HCEC 1CT (cell line): ENCODE results near the gene SLC38A8.

Source experiments
- DNase-seq: peaks from one replicate; pipeline ENCODE4 v3.0.0-alpha.2; 2017

Gene SLC38A8

DNA sequence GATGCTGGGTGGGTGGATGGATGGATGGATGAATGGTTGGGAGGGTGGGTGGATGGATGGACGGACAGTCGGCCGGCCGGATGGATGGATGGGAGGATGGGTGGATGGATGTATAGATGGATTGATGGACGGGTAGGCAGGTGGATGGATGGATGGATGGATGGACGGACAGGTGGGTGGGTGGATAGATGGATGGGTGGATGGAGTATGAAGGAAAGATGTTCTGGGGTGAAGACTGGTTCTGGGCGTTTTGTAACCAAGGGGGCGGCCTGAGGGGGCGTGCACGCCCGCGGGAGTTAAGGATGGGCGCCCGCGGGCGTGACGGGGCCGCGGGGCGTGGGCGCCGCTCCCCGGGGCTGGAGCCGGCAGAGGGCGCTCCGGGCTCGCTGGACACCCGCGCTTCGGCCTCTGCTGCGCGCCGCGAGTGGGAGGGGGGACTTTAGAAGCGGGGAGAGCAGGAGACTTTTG is 74.7 kb downstream of the SLC38A8 start, which contains the start of gene NECAB2:
Gene NECAB2, plus strand, starts transcription at position 407 of the 468 bp plus-strand sequence. CDS start 405 bp downstream, outside the sequence.
- DNase-seq: peak; percentile 35

DNA sequence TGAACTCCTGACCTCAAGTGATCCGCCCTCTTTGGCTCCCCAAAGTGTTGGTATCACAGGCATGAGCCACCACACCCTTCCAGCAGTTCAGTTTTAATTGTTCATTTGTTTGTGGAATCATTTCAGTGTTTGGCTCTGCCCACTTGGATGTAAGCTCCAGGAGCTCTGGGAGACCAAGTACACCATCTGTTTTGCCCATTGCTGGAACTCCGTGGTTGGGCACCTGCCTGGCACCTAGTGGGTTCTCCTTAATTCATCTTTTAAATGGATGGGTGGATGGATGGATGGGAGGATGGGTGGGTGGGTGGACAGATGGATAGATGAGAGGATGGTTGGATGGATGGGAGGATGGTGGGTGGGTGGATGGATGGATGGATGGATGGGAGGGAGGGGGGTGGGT is 75.5 kb downstream of the SLC38A8 start:
- DNase-seq: no peak

DNA sequence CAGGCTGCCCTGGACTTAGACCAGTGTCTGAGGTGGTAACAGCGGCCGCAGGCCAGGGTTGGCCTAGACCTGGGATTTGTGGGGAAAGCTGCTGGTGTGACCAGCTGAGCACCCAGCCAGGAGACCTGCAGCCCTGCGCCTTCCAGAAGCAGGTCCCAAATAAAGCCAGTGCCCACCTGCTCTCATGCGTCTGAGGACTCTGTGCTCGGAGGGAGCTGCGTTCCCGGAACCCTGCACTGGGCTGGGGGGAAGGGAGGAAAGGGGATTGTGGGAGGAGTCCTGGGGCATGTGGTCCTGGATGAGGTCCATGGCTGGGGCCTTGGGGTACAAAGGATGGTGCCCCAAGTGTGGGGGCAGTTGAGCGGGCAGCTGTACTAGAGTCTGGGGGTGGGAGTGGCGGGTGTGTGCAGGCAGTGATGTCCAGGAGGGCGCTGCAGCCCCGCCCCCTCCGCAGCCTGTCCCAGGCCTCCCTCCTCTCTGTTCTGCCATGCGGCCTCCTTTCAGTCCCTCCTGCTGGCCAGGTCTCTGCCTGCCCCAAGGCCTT is 76.4 kb downstream of the SLC38A8 start:
- no peak for DNase-seq

DNA sequence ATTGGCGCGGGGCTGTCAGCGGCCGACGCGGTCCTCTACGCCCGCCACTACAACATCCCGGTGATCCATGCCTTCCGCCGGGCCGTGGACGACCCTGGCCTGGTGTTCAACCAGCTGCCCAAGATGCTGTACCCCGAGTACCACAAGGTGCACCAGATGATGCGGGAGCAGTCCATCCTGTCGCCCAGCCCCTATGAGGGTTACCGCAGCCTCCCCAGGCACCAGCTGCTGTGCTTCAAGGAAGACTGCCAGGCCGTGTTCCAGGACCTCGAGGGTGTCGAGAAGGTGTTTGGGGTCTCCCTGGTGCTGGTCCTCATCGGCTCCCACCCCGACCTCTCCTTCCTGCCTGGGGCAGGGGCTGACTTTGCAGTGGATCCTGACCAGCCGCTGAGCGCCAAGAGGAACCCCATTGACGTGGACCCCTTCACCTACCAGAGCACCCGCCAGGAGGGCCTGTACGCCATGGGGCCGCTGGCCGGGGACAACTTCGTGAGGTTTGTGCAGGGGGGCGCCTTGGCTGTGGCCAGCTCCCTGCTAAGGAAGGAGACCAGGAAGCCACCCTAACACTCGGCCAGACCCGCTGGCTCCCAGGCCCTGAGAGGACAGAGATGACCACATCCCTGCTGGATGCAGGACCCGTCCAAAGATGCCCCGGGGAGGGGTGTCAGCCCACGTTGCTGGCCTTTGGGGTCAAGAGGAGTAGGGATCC is 77.0 kb downstream of the SLC38A8 start:
- DNase-seq: no peak

DNA sequence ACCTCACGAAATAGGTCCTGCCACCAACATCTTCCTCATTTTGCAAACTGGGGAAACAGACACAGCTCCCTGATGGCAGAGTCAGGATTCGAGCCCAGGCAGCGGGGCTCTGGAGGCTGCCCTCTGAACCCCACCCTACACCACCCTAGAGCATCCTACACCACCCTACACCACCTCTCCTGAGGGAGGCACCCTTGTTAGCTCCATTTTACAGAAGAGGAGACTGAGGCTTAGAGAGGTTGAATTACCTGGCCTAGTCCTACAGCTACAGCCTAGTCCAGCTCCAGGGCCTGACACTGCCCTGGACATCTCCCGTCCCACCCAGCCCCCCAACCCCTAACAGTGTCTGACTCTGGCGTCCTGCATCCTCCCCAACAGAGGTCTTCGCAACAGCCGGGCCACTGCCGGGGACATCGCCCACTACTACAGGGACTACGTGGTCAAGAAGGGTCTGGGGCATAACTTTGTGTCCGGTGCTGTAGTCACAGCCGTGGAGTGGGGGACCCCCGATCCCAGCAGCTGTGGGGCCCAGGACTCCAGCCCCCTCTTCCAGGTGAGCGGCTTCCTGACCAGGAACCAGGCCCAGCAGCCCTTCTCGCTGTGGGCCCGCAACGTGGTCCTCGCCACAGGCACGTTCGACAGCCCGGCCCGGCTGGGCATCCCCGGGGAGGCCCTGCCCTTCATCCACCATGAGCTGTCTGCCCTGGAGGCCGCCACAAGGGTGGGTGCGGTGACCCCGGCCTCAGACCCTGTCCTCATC is 77.7 kb downstream of the SLC38A8 start:
- no peak for DNase-seq

DNA sequence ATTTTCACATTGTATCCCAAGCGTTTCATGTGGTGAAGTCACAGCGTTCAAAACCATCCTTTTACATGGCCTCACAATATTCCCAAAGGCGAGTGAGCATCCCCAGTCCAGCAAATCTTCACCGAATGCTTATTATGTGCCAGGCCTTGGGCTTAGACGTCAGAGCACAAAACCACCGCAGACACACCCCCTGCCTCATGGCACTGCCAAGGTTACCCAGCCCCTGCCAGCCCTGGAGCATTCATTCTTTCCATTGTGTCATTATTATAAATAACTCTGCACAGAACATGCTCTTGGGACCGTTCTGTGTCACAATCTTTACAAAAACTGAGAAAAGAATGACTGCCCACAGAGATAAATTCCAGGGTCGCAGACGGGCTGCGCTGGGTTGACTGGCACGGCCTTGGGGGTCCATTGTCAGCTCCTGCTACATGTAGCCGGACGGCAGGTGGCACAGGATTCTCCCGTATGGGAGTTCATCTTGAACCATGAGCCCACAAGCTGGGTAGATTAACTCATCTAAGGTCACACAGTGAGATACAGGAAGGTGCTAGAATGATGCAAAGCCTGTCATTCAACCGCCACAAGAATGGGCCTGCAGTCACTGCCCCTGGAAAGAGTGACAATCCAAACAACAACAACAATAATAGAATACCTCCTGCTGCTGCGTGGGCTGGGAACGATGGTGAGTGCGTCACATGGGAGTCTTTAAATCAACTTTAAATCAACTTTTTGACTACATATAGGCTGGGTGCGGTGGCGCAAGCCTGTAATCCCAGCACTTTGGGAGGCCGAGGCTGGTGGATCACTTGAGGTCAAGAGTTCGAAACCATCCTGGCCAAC is 79.1 kb downstream of the SLC38A8 start:
- no peak for DNase-seq

DNA sequence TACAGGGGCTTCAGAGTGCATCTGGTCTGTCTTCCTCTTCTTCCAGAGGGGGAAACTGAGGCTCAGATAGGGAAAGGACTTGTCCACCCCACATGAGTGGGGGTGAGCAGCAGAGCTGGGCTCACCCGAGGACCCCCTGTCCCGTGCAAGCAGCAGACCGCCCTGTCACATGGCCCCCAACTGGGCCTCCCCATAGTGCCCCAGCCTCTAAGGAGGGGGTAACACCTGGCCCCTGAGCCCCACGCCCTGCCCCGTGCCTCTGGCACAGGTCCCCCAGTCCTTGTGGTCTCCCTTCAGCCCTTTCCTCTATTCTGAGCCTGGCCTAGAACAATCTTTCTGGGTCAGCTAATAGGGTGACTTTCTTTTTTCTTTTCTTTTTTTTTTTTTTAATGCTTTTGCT is 81.0 kb downstream of the SLC38A8 start:
- no peak for DNase-seq

DNA sequence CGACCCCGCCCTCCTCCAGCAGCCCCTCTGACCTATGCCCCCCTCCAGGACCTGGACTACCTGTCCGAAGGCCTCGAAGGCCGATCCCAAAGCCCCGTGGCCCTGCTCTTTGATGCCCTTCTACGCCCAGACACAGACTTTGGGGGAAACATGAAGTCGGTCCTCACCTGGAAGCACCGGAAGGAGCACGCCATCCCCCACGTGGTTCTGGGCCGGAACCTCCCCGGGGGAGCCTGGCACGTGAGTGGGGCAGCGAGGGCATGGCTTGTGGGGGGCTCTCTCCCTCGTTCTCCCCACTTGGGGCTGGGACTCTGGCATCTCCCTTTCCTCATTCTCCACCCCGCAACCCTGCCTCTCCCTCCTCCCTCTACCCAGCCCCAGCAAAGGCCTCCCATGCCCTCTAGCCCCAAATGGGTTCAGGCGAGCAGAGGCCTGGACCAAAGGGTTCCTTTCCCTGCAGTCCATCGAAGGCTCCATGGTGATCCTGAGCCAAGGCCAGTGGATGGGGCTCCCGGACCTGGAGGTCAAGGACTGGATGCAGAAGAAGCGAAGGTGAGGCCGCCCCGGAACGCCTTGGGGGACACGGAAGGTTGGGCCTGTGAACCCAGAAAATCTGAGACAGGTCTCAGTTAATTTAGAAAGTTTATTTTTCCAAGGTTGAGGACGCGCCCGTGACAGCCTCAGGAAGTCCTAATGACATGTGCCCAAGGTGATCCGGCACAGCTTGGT is 81.9 kb downstream of the SLC38A8 start:
- no peak for DNase-seq
